ENCODE data around the gene LMTK2. TPM values are rescaled to one million over a fixed set of nuclear protein-coding genes. Genes with fewer than 3 reads are reported as not detected.

LMTK2 gene
- total RNA-seq (28.9 TPM), polyA plus RNA-seq (1 to 10 TPM; 2.0 to 4.6 (median 2.8) TPM)

GRCh38 chr7:98106647-98107312 lies at the start of gene LMTK2:
Gene LMTK2, plus strand, starts transcription at chr7:98106862. Its CDS starts 316 bp downstream, at chr7:98107178.
- Mint-ChIP-seq H3K27me3 (peaks cover 6% of the 10 kb centered on the region), H3K36me3 (peaks cover 5% of the 10 kb centered on the region), H3K4me3 (peak within 1 kb of the TSS; percentile 92 to 100 (median 96)), H3K4me1 (peaks cover 22 to 53% (median 42%) of the 10 kb centered on the region in 4 donors), H3K9me3 (peaks cover 0 to 7% (median 3%) of the 10 kb centered on the region in 7 donors), H3K27ac (peak within 1 kb of the TSS; percentile 91 to 97 (median 91))
- Histone ChIP-seq H3K4me1 (ENCODE audit: control insufficient read depth, insufficient read depth, low read length, poor library complexity, severe bottlenecking) (peaks cover 35% of the 10 kb centered on the region), H3K9me3 (ENCODE audit: control insufficient read depth in 2 of 2, low read length in 2 of 2) (peaks cover 0 to 6% of the 10 kb centered on the region in 2 experiments), H3K27ac (ENCODE audit: insufficient read depth, low read length, poor library complexity, severe bottlenecking) (peak within 1 kb of the TSS; percentile 86), H3K36me3 (ENCODE audit: control insufficient read depth, insufficient read depth, low read length) (no peaks in the 10 kb centered on the region), H3K27me3 (ENCODE audit: control insufficient read depth, insufficient read depth, low read length) (peaks cover 4% of the 10 kb centered on the region), H3K4me3 (ENCODE audit: low read depth, low read length) (peak within 1 kb of the TSS; percentile 89)
- peak; percentile 91 to 97 (median 93) for DNase-seq
- peak; percentile 100 for ATAC-seq (ENCODE audit: low read depth in 2 of 2)

DNA sequence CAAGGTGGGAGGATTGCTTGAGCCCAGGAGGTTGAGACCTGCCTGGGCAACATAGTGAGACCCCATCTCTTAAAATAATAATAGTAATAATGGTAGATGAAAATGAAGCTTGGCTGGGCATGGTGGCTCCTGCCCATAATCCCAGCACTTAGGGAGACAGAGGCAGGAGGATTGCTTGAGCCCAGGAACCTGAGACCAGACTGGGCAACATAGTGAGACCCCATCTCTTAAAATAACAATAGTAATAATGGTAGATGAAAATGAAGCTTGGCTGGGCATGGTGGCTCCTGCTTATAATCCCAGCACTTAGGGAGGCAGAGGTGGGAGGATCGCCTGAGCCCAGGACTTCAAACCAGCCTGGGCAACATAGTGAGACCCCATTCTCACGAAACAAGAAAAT lies 49.5 kb upstream of the LMTK2 start:
- peaks cover 9% of the 10 kb centered on the region for H3K27me3 Mint-ChIP-seq
- no peaks in the 10 kb centered on the region for H3K4me1 Mint-ChIP-seq
- H3K27ac Mint-ChIP-seq: no peak overlapping the region
- Histone ChIP-seq H3K4me1 (ENCODE audit: control insufficient read depth, insufficient read depth, low read length, poor library complexity, severe bottlenecking) (no peaks in the 10 kb centered on the region), H3K27me3 (ENCODE audit: control insufficient read depth, insufficient read depth, low read length) (no peaks in the 10 kb centered on the region), H3K36me3 (ENCODE audit: control insufficient read depth, insufficient read depth, low read length) (no peaks in the 10 kb centered on the region), H3K9me3 (ENCODE audit: control insufficient read depth in 2 of 2, low read length in 2 of 2) (no peaks in the 10 kb centered on the region), H3K4me3 (ENCODE audit: low read depth, low read length) (no peak overlapping the region), H3K27ac (ENCODE audit: insufficient read depth, low read length, poor library complexity, severe bottlenecking) (no peak overlapping the region)
- peaks cover 0 to 3% (median 0%) of the 10 kb centered on the region in 7 donors for H3K9me3 Mint-ChIP-seq
- H3K4me3 Mint-ChIP-seq: no peak overlapping the region
- ATAC-seq (ENCODE audit: low read depth in 2 of 2) (no peak), DNase-seq (no peak)
- no peaks in the 10 kb centered on the region for H3K36me3 Mint-ChIP-seq

DNA sequence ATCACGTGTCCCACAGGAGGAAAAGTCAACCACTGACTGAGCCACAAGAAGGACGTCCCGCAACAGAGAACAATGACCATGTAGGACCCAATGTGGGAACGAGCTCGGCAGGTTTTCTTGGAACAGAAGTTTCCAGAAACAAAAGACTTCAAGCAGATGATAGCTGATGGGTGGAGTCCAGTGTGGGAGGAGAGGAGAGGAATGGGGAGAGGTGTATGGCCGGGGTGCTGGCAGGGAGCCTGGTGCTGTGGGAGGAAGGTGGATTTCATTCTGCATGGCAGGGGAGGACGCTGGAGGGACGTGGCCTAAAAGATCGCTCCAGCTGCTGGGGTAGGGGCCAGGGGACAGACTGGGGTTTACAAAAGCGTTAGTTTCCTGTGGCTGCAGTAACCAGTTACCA lies 48.5 kb upstream of the LMTK2 start:
- Mint-ChIP-seq H3K36me3 (no peaks in the 10 kb centered on the region), H3K4me3 (no peak overlapping the region), H3K4me1 (no peaks in the 10 kb centered on the region), H3K27me3 (peaks cover 9% of the 10 kb centered on the region), H3K9me3 (peaks cover 0 to 3% (median 0%) of the 10 kb centered on the region in 7 donors), H3K27ac (no peak overlapping the region)
- no peaks in the 10 kb centered on the region for H3K27me3 ChIP-seq (ENCODE audit: control insufficient read depth, insufficient read depth, low read length)
- no peaks in the 10 kb centered on the region for H3K9me3 ChIP-seq (ENCODE audit: control insufficient read depth in 2 of 2, low read length in 2 of 2)
- H3K36me3 ChIP-seq (ENCODE audit: control insufficient read depth, insufficient read depth, low read length): no peaks in the 10 kb centered on the region
- H3K27ac ChIP-seq (ENCODE audit: insufficient read depth, low read length, poor library complexity, severe bottlenecking): no peak overlapping the region
- ATAC-seq (ENCODE audit: low read depth in 2 of 2) (no peak), DNase-seq (no peak)
- no peak overlapping the region for H3K4me3 ChIP-seq (ENCODE audit: low read depth, low read length)
- H3K4me1 ChIP-seq (ENCODE audit: control insufficient read depth, insufficient read depth, low read length, poor library complexity, severe bottlenecking): no peaks in the 10 kb centered on the region

- no peak overlapping the region for H3K27ac ChIP-seq (ENCODE audit: insufficient read depth, low read length, poor library complexity, severe bottlenecking)
- peaks cover 0 to 4% (median 0%) of the 10 kb centered on the region in 7 donors for H3K9me3 Mint-ChIP-seq
- no peak overlapping the region for H3K4me3 Mint-ChIP-seq
- no peaks in the 10 kb centered on the region for H3K4me1 ChIP-seq (ENCODE audit: control insufficient read depth, insufficient read depth, low read length, poor library complexity, severe bottlenecking)
- no peaks in the 10 kb centered on the region for H3K4me1 Mint-ChIP-seq
- H3K9me3 ChIP-seq (ENCODE audit: control insufficient read depth in 2 of 2, low read length in 2 of 2): no peaks in the 10 kb centered on the region
- no peaks in the 10 kb centered on the region for H3K27me3 ChIP-seq (ENCODE audit: control insufficient read depth, insufficient read depth, low read length)
- no peak overlapping the region for H3K27ac Mint-ChIP-seq
- no peak for ATAC-seq (ENCODE audit: low read depth in 2 of 2)
- H3K27me3 Mint-ChIP-seq: peaks cover 4% of the 10 kb centered on the region
- no peak for DNase-seq
- no peaks in the 10 kb centered on the region for H3K36me3 Mint-ChIP-seq
- H3K4me3 ChIP-seq (ENCODE audit: low read depth, low read length): no peak overlapping the region
- H3K36me3 ChIP-seq (ENCODE audit: control insufficient read depth, insufficient read depth, low read length): no peaks in the 10 kb centered on the region
Measured at GRCh38 chr7:98064233-98064632, 42.4 kb upstream of the LMTK2 start.

GRCh38 chr7:98066208-98066607 lies 40.5 kb upstream of the LMTK2 start:
- Mint-ChIP-seq H3K4me3 (no peak overlapping the region), H3K4me1 (no peaks in the 10 kb centered on the region), H3K36me3 (no peaks in the 10 kb centered on the region), H3K27me3 (peaks cover 3% of the 10 kb centered on the region), H3K9me3 (peaks cover 0 to 4% (median 0%) of the 10 kb centered on the region in 7 donors), H3K27ac (no peak overlapping the region)
- no peak overlapping the region for H3K27ac ChIP-seq (ENCODE audit: insufficient read depth, low read length, poor library complexity, severe bottlenecking)
- no peaks in the 10 kb centered on the region for H3K9me3 ChIP-seq (ENCODE audit: control insufficient read depth in 2 of 2, low read length in 2 of 2)
- H3K4me1 ChIP-seq (ENCODE audit: control insufficient read depth, insufficient read depth, low read length, poor library complexity, severe bottlenecking): no peaks in the 10 kb centered on the region
- no peak overlapping the region for H3K4me3 ChIP-seq (ENCODE audit: low read depth, low read length)
- ATAC-seq (ENCODE audit: low read depth in 2 of 2): no peak
- no peak for DNase-seq
- H3K36me3 ChIP-seq (ENCODE audit: control insufficient read depth, insufficient read depth, low read length): no peaks in the 10 kb centered on the region
- no peaks in the 10 kb centered on the region for H3K27me3 ChIP-seq (ENCODE audit: control insufficient read depth, insufficient read depth, low read length)

GRCh38 chr7:98066934-98067507 lies 39.6 kb upstream of the LMTK2 start:
- no peaks in the 10 kb centered on the region for H3K36me3 ChIP-seq (ENCODE audit: control insufficient read depth, insufficient read depth, low read length)
- Mint-ChIP-seq H3K4me3 (no peak overlapping the region), H3K27ac (no peak overlapping the region), H3K9me3 (peaks cover 0 to 4% (median 0%) of the 10 kb centered on the region in 7 donors), H3K4me1 (no peaks in the 10 kb centered on the region), H3K27me3 (peaks cover 5% of the 10 kb centered on the region), H3K36me3 (no peaks in the 10 kb centered on the region)
- no peak overlapping the region for H3K4me3 ChIP-seq (ENCODE audit: low read depth, low read length)
- H3K27me3 ChIP-seq (ENCODE audit: control insufficient read depth, insufficient read depth, low read length): no peaks in the 10 kb centered on the region
- H3K27ac ChIP-seq (ENCODE audit: insufficient read depth, low read length, poor library complexity, severe bottlenecking): no peak overlapping the region
- ATAC-seq (ENCODE audit: low read depth in 2 of 2) (no peak), DNase-seq (no peak)
- H3K9me3 ChIP-seq (ENCODE audit: control insufficient read depth in 2 of 2, low read length in 2 of 2): no peaks in the 10 kb centered on the region
- H3K4me1 ChIP-seq (ENCODE audit: control insufficient read depth, insufficient read depth, low read length, poor library complexity, severe bottlenecking): no peaks in the 10 kb centered on the region

GRCh38 chr7:98073047-98073446 lies 33.6 kb upstream of the LMTK2 start:
- no peaks in the 10 kb centered on the region for H3K9me3 ChIP-seq (ENCODE audit: control insufficient read depth in 2 of 2, low read length in 2 of 2)
- no peaks in the 10 kb centered on the region for H3K4me1 Mint-ChIP-seq
- H3K4me3 Mint-ChIP-seq: no peak overlapping the region
- no peaks in the 10 kb centered on the region for H3K4me1 ChIP-seq (ENCODE audit: control insufficient read depth, insufficient read depth, low read length, poor library complexity, severe bottlenecking)
- peaks cover 0 to 2% (median 0%) of the 10 kb centered on the region in 7 donors for H3K9me3 Mint-ChIP-seq
- H3K36me3 ChIP-seq (ENCODE audit: control insufficient read depth, insufficient read depth, low read length): no peaks in the 10 kb centered on the region
- H3K4me3 ChIP-seq (ENCODE audit: low read depth, low read length): no peak overlapping the region
- ATAC-seq (ENCODE audit: low read depth in 2 of 2) (no peak), DNase-seq (no peak)
- peaks cover 14% of the 10 kb centered on the region for H3K27me3 Mint-ChIP-seq
- H3K27ac Mint-ChIP-seq: no peak overlapping the region
- no peaks in the 10 kb centered on the region for H3K27me3 ChIP-seq (ENCODE audit: control insufficient read depth, insufficient read depth, low read length)
- no peak overlapping the region for H3K27ac ChIP-seq (ENCODE audit: insufficient read depth, low read length, poor library complexity, severe bottlenecking)
- H3K36me3 Mint-ChIP-seq: no peaks in the 10 kb centered on the region

- Mint-ChIP-seq H3K27ac (no peak overlapping the region), H3K27me3 (peaks cover 19% of the 10 kb centered on the region), H3K9me3 (peaks cover 0 to 2% (median 0%) of the 10 kb centered on the region in 7 donors), H3K4me1 (no peaks in the 10 kb centered on the region), H3K4me3 (no peak overlapping the region), H3K36me3 (no peaks in the 10 kb centered on the region)
- H3K4me1 ChIP-seq (ENCODE audit: control insufficient read depth, insufficient read depth, low read length, poor library complexity, severe bottlenecking): no peaks in the 10 kb centered on the region
- H3K27ac ChIP-seq (ENCODE audit: insufficient read depth, low read length, poor library complexity, severe bottlenecking): no peak overlapping the region
- ATAC-seq (ENCODE audit: low read depth in 2 of 2) (no peak), DNase-seq (no peak)
- H3K27me3 ChIP-seq (ENCODE audit: control insufficient read depth, insufficient read depth, low read length): no peaks in the 10 kb centered on the region
- H3K9me3 ChIP-seq (ENCODE audit: control insufficient read depth in 2 of 2, low read length in 2 of 2): no peaks in the 10 kb centered on the region
- no peak overlapping the region for H3K4me3 ChIP-seq (ENCODE audit: low read depth, low read length)
- H3K36me3 ChIP-seq (ENCODE audit: control insufficient read depth, insufficient read depth, low read length): no peaks in the 10 kb centered on the region
Measured at GRCh38 chr7:98075801-98076200, 30.9 kb upstream of the LMTK2 start.

All from CD4-positive, CD25-positive, alpha-beta regulatory T cell (primary cell).